ENCODE data around the gene FBN2. TPM values are rescaled to one million over a fixed set of nuclear protein-coding genes. Genes with fewer than 3 reads are reported as not detected.
A peak's percentile ranks its signal among the peaks of the same experiment; 100 is the strongest.
"Not testable (repeated sequence)": the region's sequence is repeated elsewhere in the genome, so short reads cannot be mapped to it uniquely, and the experiment has no call there.

FBN2 gene
- total RNA-seq, 1 experiment from 2014 or later = 43.8 TPM

DNA sequence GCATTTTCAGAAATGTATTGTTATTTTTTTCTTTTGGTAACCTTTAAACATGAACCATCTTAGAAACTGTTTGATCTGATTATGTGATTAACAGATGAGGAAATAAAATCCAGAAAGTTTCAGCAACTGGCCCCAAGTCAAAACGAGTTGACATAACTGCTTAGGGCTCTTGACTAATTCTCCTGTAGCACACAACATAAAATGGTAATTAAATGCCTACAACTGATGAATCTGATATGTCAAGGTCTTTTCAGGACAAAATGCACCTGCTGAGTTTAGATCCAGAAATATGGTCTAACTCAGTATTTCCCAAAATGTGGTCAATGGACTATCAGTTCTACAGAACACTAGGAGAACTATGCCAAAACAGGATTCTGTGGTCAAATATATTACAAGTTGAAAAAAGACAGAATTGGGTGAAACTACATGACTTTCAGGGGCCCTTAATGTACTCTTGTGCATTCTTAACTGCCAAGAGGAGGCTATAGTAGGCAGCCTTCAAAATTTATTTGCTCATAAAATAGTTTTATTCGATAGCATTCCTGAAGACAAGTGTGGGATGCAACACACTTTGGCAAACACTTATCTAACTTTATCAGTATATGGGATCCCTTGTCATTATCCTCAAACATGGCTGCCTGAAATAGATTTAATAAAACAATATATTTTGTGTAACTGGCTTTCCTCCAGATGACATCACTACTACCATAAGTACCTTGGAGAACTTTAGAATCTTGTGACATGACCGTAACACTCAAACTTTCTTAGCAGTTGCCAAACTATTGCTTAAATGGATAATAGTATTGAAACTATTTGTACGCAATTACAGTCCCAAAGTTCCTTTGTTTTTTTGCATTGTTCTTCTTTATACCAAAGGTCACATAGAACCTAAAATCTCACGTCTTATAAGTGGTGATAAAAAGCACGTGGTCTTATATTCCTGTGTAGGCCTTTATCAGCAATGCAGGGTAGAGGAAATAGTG is 59.4 kb downstream of the FBN2 start:
- Histone ChIP-seq H3K27me3 (no peaks in the 10 kb centered on the region), H3K4me1 (no peaks in the 10 kb centered on the region), H3K27ac (no peak overlapping the region), H3K9me3 (replicated peaks) (no peaks in the 10 kb centered on the region), H3K4me3 (no peak overlapping the region), H3K36me3 (no peaks in the 10 kb centered on the region)
- no peak for DNase-seq

DNA sequence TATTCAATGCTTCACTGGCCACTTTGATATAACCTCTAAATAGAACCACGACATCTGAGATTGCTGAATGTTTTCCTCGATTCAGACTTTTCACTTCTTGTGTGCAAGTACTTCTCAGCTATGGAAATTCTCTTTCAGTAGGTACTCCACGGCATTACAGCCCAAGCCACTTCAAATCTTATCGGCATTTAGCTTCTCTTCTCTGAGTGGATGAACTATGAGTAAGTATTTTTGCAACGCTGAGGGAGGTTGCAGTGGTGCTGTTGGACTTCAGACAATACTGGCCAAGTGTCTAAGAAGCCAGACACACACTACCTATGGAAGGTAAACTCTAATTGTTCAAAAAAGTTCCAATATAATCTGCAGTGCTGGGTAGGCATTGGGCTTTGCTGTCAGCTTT is 60.1 kb downstream of the FBN2 start:
- DNase-seq = no peak
- H3K27me3 ChIP-seq = no peaks in the 10 kb centered on the region
- H3K4me3 ChIP-seq = no peak overlapping the region
- no peaks in the 10 kb centered on the region for H3K36me3 ChIP-seq
- H3K27ac ChIP-seq = no peak overlapping the region
- H3K4me1 ChIP-seq = no peaks in the 10 kb centered on the region
- no peaks in the 10 kb centered on the region for H3K9me3 ChIP-seq (replicated peaks)

DNA sequence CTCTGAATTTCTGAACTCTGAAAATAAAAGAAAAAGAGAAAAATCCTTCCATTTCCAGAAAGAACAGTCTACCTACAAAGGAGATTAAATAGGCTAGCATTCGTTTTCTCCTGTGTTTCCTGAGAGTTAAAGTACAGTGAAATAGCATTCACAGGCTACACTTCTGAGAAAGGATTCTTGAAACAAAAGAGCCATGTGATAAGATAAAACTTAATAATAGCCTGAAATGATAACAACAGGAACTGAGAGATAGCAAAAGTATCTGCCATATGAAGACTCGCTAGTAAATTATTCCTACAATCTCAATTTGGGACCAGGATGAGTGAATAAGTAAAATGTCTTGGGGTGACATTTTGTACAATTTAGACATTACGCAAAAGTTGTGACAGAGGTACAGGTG is 62.4 kb downstream of the FBN2 start:
- Histone ChIP-seq H3K36me3 (no peaks in the 10 kb centered on the region), H3K27me3 (no peaks in the 10 kb centered on the region), H3K27ac (no peak overlapping the region), H3K9me3 (replicated peaks) (no peaks in the 10 kb centered on the region), H3K4me1 (no peaks in the 10 kb centered on the region), H3K4me3 (no peak overlapping the region)
- DNase-seq = no peak

DNA sequence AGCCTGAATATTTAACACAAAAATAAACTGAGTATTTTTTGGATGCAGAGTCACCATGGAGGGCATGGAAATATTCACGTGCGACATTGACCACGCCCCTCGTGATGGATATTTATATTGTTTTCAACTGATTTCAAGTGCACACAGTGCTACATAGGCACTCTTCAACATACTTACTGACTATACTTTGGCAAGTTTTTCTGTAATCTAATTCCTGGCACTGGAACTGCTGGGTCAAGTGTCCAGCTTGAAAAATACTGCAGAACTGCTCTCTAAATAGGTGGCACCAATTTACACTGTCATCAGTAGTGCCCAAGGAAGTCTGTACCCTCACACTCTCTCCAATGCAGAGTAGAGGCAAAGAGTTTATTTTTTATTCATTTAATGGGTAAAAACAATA is 65.1 kb downstream of the FBN2 start:
- H3K27me3 ChIP-seq = no peaks in the 10 kb centered on the region
- no peaks in the 10 kb centered on the region; the same call in 1 of the 2 replicates for H3K9me3 ChIP-seq (replicated peaks)
- H3K4me1 ChIP-seq = no peaks in the 10 kb centered on the region
- no peak overlapping the region for H3K4me3 ChIP-seq
- H3K27ac ChIP-seq = no peak overlapping the region
- H3K36me3 ChIP-seq = no peaks in the 10 kb centered on the region
- no peak for DNase-seq

DNA sequence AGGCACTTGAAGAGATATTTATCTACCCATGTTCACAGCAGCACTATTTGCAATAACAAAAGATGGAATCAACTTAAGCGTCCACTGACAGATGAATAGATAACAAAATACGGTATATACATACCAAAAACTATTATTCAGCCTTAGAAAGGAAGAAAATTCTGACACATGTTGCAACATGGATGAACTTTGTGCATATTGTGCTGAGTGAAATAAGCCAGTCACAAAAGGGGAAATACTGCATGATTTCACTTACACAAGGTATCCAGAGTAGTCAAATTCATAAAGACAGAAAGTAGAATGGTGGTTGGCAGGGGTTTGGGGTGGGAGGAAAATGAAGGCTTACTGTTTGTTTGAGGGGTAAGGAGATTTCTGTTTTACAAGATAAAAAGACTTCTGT is 66.0 kb downstream of the FBN2 start:
- no peaks in the 10 kb centered on the region for H3K27me3 ChIP-seq
- no peaks in the 10 kb centered on the region for H3K36me3 ChIP-seq
- H3K4me1 ChIP-seq = no peaks in the 10 kb centered on the region
- H3K4me3 ChIP-seq = no peak overlapping the region
- H3K9me3 ChIP-seq (replicated peaks) = no peaks in the 10 kb centered on the region; the same call in 1 of the 2 replicates
- no peak overlapping the region for H3K27ac ChIP-seq
- DNase-seq = no peak

DNA sequence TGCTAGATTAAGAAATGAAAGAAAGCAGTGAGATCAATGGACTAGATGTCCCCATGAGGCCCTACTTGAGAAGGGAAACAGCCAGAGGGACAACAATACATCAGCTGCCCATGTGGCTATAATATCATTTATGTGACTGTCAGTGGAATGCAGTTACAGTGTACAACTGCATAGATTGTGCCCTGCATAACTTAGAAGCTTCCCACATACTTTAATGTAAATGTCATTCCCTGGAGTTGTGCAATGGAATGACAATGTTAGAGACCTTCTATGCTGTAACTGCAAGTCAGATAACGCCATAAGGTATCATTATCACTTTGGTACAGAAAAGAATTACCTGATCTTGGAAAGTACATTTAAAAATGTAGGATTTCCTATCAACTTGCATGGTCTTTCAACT is 67.4 kb downstream of the FBN2 start:
- Histone ChIP-seq H3K4me1 (0 out of 2 replicates have a peak, but pooled peaks cover 3% of the 10 kb centered on the region), H3K36me3 (no peaks in the 10 kb centered on the region), H3K9me3 (replicated peaks) (no peaks in the 10 kb centered on the region; the same call in 1 of the 2 replicates), H3K4me3 (no peak overlapping the region), H3K27me3 (no peaks in the 10 kb centered on the region), H3K27ac (no peak overlapping the region)
- no peak for DNase-seq

DNA sequence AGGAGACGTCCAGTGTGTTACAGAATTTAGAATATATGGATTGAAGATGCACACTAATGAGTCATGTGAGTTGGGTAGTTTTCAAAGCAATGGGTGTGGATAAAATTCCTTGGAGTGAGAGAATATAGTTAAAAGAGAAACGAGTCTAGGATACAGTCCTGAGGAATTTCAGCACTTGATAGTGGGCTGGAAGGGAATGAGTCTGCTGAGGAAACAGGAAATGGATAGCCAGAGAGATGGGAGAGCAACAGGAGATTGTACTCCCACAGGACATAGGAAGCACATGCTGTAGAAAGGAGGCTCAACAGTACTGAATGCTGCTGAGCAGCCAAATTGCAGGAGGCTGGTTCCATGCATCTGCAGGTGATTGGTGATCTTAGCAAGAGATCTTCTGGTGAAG is 68.1 kb downstream of the FBN2 start:
- no peak for DNase-seq
- Histone ChIP-seq H3K4me1 (0 out of 2 replicates have a peak, but pooled peaks cover 3% of the 10 kb centered on the region), H3K27me3 (no peaks in the 10 kb centered on the region), H3K27ac (no peak overlapping the region), H3K4me3 (no peak overlapping the region), H3K9me3 (replicated peaks) (no peaks in the 10 kb centered on the region; the same call in 1 of the 2 replicates), H3K36me3 (no peaks in the 10 kb centered on the region)

DNA sequence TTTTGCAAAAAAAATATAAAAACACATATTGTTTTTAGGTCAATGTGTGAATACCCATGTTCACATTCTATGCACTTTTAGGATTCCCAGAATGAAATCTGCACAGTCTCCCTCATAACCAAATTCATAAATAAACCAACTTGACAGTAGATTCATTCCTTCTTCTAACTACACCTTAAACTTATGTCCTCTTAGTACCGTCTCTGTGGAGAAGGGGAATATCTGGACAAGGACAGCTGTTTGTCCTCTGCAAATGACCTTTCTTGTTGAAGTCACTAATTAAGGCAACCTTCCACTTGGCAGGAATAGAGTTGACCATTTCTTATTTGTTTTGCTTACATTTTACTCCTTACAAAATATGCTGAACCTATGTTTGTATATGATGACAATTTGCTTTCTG is 71.1 kb downstream of the FBN2 start:
- Histone ChIP-seq H3K4me1 (0 out of 2 replicates have a peak, but pooled peaks cover 3% of the 10 kb centered on the region), H3K27me3 (no peaks in the 10 kb centered on the region), H3K9me3 (replicated peaks) (no peaks in the 10 kb centered on the region; the same call in 1 of the 2 replicates), H3K36me3 (no peaks in the 10 kb centered on the region), H3K4me3 (no peak overlapping the region), H3K27ac (no peak overlapping the region)
- DNase-seq = no peak

DNA sequence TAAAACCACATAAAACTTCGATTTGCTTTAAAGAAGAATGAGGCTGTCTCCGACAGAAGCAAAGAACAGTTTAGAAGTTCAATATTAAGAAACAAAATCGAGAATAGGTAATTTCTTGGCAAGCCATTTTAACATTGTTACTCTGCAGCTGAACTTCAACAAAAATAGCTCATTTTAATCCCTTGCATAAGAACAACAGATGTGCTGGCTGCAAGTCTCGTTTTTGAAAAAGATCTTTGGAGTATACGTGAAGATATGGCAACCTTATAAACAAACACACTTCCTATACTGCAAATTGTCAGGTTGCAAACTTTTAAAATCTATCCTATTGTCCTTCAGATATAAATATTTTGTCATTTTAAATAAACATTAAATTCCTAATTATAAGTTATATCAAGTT is 71.5 kb downstream of the FBN2 start:
- Histone ChIP-seq H3K27ac (no peak overlapping the region), H3K4me1 (0 out of 2 replicates have a peak, but pooled peaks cover 3% of the 10 kb centered on the region), H3K9me3 (replicated peaks) (no peaks in the 10 kb centered on the region; the same call in 1 of the 2 replicates), H3K36me3 (no peaks in the 10 kb centered on the region), H3K27me3 (no peaks in the 10 kb centered on the region), H3K4me3 (no peak overlapping the region)
- DNase-seq = no peak

DNA sequence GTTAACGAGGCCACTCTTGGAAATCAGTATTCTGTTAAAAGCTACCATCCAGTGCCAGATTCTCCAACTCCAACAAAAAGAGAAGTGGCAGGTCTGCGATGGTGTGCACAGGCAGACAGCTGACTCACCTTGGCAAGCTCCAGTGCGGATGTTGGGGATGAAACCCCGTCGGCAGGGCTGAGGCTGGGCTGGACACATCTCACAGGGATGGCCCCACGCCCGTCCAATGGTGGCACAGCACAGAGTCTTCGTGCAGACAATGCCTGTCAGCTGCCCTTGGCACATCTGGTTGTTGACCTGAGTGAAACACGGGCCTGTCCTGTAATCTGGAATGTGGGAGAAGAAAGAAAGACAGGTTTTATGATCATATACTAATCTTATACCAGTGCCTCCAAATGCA is 73.4 kb downstream of the FBN2 start:
- Histone ChIP-seq H3K4me1 (0 out of 2 replicates have a peak, but pooled peaks cover 3% of the 10 kb centered on the region), H3K27ac (no peak overlapping the region), H3K27me3 (no peaks in the 10 kb centered on the region), H3K4me3 (no peak overlapping the region), H3K9me3 (replicated peaks) (no peaks in the 10 kb centered on the region; the same call in 1 of the 2 replicates), H3K36me3 (no peaks in the 10 kb centered on the region)
- DNase-seq = no peak

DNA sequence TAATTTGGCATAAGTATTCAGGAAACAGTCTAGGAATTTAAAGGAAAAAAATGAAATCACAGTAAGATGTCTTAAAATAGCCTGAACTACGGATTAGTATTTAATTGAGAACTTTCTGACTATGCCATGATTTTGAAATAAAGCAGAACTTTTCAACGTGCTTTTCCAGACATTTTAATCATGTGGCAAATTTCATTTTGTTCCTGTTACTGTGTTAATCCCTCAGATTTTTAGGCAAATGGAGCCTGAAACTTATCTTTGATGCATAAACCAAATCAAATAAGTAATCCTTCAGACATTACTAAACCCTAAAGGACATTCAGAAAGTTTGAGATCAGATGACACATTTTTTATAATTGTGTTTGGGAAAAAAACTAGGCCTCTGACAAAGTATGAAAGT is 75.7 kb downstream of the FBN2 start:
- no peak overlapping the region for H3K27ac ChIP-seq

DNA sequence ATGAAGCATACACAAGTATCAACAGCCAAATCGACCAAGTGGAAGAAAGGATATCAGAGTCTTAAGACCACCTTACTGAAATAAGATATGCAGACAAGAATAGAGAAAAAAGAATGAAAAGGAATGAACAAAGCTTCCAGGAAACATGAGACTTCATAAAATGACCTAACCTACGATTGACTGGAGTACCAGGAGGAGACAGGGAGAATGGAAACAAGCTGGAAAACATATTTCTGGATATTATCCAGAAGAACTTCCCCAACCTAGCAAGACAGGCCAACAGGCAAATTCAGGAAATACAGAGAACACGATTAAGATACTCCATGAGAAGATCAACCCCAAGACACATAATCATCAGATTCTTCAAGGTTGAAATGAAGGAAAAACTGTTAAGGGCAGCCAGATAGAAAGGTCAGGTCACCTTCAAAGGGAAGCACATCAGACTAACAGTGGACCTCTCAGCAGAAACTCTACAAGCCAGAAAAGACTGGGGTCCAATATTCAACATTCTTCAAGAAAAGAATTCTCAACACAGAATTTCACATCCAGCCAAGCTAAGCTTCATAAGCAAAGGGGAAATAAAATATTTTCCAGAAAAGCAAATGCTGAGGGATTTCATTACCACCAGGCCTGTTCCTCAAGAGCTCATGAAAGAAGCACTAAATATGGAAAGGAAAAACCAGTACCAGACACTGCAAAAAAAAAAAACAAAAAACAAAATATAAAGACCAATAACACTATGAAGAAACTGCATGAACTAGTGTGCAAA is 80.7 kb downstream of the FBN2 start:
- not testable (repeated sequence) for H3K4me3 ChIP-seq; H3K36me3 ChIP-seq; H3K9me3 ChIP-seq (replicated peaks); H3K27ac ChIP-seq; H3K27me3 ChIP-seq; DNase-seq
- H3K4me1 ChIP-seq = peaks cover 23% of the 10 kb centered on the region

More for the DNA sequence above, 75.7 kb downstream of the FBN2 start:
- no peaks in the 10 kb centered on the region for H3K27me3 ChIP-seq
- H3K36me3 ChIP-seq = no peaks in the 10 kb centered on the region
- H3K4me1 ChIP-seq = 0 out of 2 replicates have a peak, but pooled peaks cover 3% of the 10 kb centered on the region
- no peak for DNase-seq
- no peaks in the 10 kb centered on the region for H3K9me3 ChIP-seq (replicated peaks)
- no peak overlapping the region for H3K4me3 ChIP-seq

DNA sequence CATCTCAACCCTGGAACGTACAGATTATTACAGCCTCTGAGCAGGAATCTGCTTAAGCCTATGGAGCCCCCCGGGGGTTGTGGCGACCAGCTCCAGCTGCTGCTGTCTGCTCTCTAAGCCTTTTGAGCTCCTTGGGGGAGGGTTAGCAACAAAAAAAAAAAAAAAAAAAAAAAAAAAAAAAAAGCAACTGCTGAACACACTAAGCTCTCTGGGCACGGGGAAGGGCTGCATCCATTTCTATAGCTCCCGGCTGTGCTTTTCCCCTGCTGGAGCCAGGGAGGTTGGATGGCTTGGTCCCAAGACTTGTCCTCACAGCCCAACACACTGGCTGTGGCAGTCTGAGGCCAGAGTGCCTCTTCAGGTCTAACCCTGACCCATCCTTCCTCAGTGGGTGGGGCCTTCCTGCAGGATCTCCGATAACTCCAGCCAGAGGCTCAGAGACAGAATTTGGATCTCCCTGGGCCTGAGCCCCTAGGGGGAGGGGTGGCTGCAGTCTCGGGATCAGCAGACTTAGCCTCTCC is 82.1 kb downstream of the FBN2 start:
- peak; percentile 96 to 97 for DNase-seq

DNA sequence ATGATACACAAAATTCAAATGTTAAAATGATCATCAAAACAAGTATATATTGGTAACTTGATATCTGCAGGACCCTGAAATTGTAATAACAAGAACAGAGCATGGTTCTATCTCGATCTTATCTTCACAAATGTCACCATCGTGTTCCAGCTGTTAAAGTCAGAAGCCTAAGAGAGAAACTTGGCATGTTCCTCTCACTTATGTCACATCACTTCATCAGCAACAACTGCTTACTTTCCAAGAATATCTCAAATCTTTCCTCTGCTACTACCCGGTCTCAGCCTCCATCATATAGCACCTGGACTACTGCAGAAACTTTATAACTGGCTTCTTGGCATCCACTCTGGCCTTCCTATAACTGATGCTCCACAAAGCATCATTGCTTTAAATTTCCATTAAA is 84.9 kb downstream of the FBN2 start:
- H3K27ac ChIP-seq = no peak overlapping the region
- no peaks in the 10 kb centered on the region; the same call in 1 of the 2 replicates for H3K9me3 ChIP-seq (replicated peaks)
- peaks cover 5% of the 10 kb centered on the region; the same call in 1 of the 2 replicates for H3K36me3 ChIP-seq
- DNase-seq = peak in 1 of 2 experiments; percentile 8
- H3K4me1 ChIP-seq = peaks cover 23% of the 10 kb centered on the region
- H3K27me3 ChIP-seq = no peaks in the 10 kb centered on the region
- no peak overlapping the region for H3K4me3 ChIP-seq

More for the DNA sequence above, 82.1 kb downstream of the FBN2 start:
- peaks cover 23% of the 10 kb centered on the region for H3K4me1 ChIP-seq
- peaks cover 3% of the 10 kb centered on the region; the same call in 1 of the 2 replicates for H3K36me3 ChIP-seq
- no peaks in the 10 kb centered on the region for H3K27me3 ChIP-seq
- H3K9me3 ChIP-seq (replicated peaks) = no peaks in the 10 kb centered on the region
- peak overlapping the region; percentile 96 for H3K27ac ChIP-seq
- H3K4me3 ChIP-seq = peak overlapping the region; percentile 59
